ENCODE measurements around the gene SLC23A2.

SLC23A2 gene

GRCh38 chr20:4805663-4806449, 195.5 kb downstream of the SLC23A2 start:
- Histone ChIP-seq H3K36me3 (no peaks in the 10 kb centered on the region), H3K27ac (no peak overlapping the region), H3K27me3 (no peaks in the 10 kb centered on the region), H3K9me3 (no peaks in the 10 kb centered on the region), H3K4me3 (no peak overlapping the region), H3K4me1 (peaks cover 0 to 6% (median 0%) of the 10 kb centered on the region in 4 donors)
- DNase-seq, result no peak
- intact Hi-C loops (cut with DNase I; ENCODE audit: low total_unique reads), result no loop called here
- no peak for TF ChIP-seq CTCF (IDR thresholded peaks at IDR 0.05)

- no peak for DNase-seq
- Histone ChIP-seq H3K4me1 (no peaks in the 10 kb centered on the region), H3K27me3 (no peaks in the 10 kb centered on the region), H3K36me3 (peaks cover 8 to 18% (median 10%) of the 10 kb centered on the region in 3 donors), H3K4me3 (no peak overlapping the region), H3K9me3 (peaks cover 0 to 10% (median 7%) of the 10 kb centered on the region in 3 donors), H3K27ac (no peak overlapping the region)
- intact Hi-C loops (cut with DNase I; ENCODE audit: low total_unique reads), result no loop called here
- no peak for TF ChIP-seq CTCF (IDR thresholded peaks at IDR 0.05)
Observed at GRCh38 chr20:4802527-4802926, 198.8 kb downstream of the SLC23A2 start.

Data from tibial artery (tissue), 4 donors.